Hematopoietic multipotent progenitor cell (in vitro differentiated cells): Measurements from ENCODE around the gene VTI1A. TPM values are rescaled to one million over a fixed set of nuclear protein-coding genes. Genes with fewer than 3 reads are reported as not detected.

Source experiments
- DNase-seq, 3 donors: peaks; one replicate each; pipeline ENCODE4 v3.0.0-alpha.2; 2011 to 2015; ENCODE audit warnings: low read depth in 2 of 3, low spot score in 2 of 3
- total RNA-seq: library from RNA; depleted of rRNA; stranded (reverse); fragments of >200 nt; gene quantifications from one replicate; pipeline ENCODE4 v1.2.3, GENCODE V29; 2012

The VTI1A gene
- total RNA-seq, 1 donor: 20.7 TPM

DNA sequence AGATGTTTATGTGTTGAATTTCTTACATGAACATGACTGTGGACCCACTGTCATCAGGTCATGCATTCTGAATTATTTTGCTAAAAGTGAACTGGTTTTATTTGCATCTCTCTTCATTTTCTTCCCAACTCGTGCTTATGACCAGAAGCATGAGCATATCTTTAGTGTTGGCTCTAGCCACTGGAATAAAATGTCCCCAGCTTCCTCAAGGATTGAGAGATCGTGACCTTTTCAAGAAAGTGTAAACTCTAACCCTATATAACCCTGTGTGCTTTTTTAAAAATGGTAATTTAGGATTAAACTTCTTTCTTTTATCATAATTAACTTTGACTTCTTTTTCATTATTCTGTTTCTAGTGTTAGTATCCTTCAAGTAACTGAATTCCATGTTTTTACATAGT is 55.5 kb downstream of the VTI1A start:
- no peak for DNase-seq

DNA sequence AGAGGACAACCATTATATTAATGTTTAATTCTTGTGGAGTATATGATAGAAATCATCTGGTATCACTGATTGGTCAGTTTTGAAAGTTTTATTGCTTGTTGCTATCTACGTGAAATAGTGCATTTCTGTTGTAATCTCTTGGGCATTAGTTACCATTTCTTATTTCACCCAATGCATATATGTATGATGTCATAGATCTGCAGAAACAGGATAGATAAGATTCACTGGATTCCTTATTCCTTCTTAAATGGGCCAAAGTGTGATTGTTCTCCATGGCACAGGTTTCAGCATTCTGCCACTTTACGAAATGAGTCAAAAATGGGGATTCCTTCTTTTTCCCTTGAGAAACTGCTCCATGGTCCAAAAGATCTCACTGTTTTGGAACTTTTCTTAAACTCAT is 56.6 kb downstream of the VTI1A start:
- DNase-seq: no peak

DNA sequence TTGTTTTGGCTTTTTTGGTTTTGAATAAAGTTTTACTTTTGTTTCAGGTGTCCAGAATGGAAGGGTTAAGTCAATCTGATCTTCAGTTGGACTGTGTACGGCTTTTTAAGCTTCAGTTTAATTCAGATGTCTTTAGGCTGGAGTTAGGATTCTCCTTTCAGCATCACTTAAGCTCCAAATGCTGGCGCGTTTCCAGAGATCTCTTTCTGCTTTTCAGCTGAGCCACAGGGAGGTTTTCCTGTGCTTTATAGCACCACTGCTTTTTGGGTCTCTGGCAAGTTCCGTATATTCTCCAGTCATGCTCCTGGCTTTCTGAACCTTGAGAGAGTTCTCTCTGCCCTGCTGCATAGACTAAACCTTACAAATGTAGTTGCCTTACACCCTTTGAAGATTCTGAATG is 60.0 kb downstream of the VTI1A start:
- DNase-seq: peak in 1 of 3 donors; percentile 28

DNA sequence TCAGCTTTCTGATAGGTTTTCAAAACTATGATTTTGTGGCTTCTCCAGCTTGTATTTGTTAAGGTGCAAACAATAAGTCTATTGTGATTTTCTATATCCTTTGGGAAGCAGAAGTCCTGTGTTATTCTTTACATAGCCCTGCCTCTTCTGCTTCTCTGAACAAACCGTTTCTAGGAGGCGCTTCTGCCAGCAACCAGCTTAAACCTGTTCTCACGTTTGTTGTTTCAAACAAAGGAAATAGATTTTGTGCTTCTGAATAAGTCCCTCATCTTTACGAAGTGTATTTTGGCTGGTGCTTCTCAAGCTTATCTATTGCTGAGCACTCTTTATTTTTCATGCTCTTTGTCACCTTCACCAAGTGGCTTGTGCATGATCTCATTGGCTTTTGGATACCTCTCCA is 61.0 kb downstream of the VTI1A start:
- DNase-seq: no peak

DNA sequence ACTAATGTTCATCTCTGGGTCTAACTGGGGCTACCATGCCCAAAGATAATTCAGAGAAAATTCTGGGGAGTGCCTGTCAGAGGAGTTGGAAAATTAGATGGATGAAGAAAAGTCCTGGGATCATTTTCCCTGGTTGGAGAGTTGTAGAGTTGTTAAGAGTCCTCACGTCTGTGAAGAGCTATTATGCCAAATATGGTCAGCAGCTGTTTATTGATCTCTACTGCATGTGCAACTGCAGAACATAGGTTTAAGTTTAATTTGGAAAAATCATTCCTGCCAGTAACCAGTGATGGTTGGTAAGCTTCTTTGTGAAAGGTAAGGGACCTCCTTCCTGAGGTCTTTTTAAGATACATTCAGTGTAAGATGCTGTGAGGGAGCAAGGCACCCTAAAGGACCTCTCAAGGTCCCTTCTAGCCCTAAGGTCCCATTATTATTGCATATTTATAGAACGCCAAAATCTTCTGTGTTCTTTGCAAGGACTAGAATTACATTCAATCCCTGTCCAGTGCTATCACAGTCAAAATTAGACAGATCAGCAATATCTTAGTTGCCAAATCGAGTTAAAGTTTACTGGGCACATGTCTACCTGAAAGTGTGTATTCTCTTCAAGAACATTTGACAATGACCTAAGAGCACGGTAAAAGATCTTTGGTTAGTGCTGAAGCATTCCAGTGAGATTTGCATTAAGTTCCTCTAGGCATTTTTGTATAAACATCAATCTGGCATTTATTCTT is 62.7 kb downstream of the VTI1A start:
- DNase-seq: no peak

DNA sequence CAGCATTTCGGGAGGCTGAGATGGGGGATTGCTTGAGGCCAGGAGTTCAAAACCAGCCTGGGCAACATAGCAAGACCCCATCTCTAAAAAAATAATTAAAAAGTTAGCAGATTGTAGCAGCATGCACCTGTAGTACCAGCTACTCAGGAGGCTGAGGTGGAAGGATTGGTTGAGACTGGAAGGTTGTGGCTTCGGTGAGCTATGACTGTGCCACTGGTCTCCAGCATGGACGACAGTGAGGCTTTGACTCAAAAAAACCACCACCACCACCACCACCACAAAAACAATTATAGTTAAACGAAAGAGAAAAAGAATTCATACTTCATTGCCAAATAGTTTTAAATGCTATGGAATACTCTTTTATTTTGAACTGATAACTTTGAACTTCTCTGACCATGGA is 63.4 kb downstream of the VTI1A start:
- DNase-seq: no peak

DNA sequence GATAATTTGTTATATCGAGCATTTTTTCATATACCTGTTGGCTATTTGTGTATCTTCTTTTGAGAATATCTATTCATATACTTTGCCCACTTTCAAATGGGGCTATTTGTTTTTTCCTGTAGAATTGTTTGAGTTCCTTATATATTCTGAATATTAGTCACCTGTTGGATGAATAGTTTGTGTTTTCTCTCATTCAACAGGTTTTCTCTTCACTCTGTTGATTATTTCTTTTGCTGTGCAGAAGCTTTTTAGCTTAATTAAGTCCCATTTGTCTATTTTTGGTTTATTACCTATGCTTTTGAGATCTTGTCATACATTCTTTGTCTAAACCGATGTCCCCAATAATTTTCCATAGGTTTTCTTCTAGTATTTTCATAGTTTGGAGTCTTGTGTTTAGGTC is 65.3 kb downstream of the VTI1A start:
- DNase-seq: no peak

DNA sequence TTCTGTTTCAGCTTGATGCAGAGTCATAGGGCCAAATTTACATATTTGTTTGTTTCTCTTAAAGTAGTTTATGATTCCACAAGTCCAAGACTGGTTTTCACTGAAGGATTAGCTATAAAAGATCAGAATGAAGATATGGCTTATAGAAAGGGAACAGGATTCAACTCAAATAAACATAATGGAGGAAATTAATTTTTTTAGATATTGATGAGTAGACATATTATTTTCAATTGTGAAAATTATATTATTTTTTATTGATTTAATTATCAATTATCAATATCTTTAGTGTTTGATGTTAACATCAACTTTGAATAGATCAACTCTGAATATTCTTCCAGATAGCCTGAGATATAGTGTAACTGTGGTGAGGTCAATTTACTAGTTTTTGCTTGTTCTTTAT is 68.1 kb downstream of the VTI1A start:
- DNase-seq: no peak

DNA sequence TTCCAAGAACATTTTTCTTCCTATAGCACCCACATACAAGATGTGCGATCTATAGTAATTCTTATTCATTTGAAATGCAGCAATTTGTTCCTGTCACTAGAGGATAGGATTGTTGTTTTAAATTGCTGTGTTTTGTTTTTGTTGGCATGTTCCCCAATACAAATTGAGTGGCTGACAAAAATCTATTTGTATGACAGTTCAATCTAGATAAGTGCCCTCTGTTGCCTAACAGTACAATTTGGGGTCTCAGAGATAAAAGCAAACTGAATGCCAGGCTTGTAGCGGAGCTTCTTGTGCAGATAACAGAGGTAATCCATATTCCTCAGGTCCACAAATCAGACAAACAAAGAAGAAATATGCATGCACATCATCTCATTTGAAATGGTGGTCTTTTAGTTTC is 68.8 kb downstream of the VTI1A start:
- no peak for DNase-seq

DNA sequence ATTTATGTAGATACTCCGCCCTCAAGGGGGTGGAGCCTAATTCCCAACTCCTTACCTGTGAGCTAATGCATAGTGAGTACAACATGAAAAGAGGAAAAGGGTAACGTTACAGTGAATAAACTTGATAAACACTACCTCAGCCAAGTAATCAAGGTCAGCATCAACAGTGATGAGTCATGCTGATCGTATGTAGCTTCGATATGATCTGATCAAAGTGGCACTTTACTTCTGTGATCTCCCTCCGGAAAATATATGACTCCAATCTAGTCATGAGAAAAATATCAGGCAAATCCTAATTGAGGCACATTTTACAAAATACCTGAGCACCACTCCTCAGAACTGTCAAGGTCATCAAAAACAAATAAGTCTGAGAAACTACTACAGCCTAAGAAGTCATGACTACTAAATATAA is 70.4 kb downstream of the VTI1A start:
- DNase-seq: no peak

DNA sequence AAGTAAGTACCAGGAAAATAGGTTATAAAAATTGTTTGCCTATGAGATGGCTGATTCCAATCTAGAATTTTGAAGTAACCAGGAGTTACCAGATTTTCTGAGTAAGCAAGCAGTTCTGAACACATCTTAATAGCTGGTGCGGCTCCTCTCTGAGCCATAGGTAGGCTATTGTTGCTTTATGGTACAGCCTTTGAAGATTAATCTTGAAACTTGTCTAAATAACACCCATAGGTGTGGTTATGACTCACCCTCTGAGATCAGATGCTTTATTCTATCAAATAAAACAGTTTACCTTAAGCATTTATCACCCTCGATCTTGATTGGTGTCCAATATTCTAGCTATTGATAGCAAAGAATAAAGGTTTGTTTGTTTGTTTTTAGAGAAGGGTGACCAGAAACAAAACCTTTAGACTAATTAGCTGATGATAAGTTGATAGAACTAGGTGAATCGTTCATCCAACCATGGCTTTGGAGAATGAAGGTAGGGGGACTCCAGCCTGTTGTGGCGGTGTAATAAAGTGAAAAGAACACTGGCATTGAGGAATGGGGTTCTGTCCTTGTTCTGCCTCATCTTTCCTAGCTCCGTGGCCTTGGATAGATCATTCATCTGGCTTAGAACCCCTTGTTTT is 72.2 kb downstream of the VTI1A start:
- no peak for DNase-seq

DNA sequence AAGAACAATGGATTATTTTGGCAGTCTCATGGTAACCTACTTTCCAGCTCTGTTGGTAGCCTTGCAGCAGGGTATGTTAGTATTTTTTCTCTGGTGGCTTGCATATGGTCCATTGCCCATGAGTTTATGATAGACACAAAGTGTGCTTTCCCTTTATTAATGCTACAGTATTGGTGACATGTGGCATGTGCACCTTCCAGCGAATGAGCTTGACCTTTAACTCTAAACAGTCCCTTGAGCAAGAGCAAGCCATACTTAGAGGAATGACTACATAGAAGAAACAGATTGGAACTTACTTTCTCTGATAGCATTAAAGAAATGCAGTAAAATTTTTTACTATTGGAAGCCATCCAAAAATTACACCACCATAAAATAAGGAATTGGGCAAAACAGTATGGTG is 73.9 kb downstream of the VTI1A start:
- no peak for DNase-seq

DNA sequence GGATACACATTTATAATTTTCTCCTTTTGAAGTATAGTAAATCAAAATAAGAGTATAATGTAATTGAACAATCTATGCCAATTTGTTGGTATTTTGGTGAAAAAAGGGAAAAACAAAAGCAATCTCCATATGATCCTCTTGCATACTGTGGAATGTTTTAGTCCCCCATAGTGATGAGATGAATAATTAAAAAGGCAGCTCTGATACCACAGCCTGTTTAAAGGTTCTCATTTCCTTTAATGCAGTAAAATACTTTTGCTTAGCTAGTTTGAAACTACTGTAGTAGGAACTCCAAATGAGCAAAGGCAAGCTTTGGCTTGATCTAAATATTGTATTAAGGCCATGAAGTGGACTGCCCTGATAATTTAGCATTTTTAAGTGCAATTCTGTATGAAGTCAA is 77.6 kb downstream of the VTI1A start:
- no peak for DNase-seq

DNA sequence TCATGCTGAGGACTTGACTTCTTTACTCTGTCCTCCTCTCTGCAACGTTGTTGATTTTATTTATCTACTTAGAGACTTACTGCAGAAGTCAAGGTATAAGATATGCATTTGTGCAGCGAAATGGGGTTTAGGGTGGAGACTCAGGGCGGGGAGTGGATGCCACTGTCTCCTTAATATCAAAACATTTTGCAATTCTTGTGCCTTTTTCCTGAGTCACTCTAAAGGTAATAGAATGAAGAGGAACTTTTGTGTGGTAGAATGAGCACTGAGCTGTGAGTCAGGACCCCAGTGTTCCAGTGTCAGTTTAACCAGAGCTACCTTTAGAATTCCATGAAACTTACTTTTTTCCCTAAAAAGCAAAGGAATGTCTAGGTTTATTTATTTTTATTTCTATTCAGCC is 78.2 kb downstream of the VTI1A start:
- no peak for DNase-seq

DNA sequence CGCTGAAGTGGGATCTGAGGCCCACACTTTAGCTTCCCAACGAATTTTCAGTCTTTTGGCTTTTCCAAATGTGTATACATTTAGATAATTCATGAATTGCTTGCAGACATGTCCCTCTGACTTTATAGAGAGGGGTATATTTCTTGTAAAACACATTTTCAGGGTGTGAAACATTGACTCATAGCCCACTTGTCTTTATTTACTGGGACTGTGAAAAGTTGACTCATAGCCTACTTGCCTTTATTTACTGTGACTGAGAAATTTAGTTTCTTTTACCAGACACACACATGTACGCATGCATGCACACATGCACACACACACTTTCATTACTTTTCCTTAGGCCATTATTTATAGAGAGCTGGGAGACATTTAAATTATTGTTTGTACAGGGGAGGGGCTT is 79.1 kb downstream of the VTI1A start:
- no peak for DNase-seq

DNA sequence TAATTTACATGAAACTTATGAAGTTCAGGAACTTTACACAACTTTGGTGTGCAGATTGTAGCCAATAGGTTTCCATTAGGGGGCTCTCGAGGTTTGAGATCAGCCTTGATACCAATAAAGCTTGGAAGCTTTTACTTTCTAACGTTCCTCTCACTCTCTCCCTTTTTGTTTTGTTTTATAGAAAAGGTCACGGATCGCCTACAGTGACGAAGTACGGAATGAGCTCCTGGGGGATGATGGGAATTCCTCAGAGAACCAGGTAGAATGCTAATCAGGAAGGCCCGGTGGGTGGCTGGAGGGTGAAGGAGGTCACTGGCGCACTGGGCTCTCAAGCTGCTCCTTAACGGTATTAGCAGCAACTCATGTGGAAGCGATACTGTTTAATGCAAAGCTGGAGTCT is 79.9 kb downstream of the VTI1A start:
- no peak for DNase-seq

DNA sequence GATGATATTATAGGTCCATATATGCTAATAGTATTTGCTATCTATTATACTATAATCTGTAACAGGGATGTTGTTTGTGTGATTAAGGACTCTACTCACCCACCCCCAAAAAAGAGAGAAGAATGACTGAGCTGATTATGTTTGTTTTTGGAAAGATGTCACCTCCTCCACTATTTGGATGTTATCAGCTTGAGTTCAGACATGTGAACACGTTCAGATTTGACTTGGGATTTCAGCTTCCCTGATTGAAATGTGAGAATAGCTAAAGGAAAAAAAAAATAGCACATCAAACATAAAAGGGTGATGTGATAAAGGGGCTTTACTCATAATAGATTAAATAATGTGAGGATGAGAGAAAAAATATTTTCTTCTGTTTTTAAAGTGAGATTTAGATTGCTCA is 81.2 kb downstream of the VTI1A start:
- DNase-seq: no peak

DNA sequence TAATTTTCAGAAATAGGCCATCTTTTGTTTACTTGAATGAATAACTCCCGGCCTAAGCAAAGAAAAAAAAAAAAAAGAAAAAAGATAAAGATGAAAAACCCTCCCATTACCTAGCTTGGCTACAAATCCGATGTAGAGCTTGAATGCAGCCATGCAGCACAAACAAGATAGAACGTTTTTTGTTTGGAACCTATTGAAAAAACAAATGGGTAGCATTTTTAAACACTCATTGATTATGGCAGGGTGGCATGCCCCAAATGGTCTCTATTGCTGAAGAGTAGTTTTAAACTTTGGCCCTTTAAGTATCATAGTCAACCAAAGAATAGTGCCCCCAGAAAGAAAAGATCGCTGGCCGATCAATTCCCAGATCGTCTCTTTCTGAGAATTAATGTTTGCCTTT is 84.4 kb downstream of the VTI1A start:
- DNase-seq: no peak

DNA sequence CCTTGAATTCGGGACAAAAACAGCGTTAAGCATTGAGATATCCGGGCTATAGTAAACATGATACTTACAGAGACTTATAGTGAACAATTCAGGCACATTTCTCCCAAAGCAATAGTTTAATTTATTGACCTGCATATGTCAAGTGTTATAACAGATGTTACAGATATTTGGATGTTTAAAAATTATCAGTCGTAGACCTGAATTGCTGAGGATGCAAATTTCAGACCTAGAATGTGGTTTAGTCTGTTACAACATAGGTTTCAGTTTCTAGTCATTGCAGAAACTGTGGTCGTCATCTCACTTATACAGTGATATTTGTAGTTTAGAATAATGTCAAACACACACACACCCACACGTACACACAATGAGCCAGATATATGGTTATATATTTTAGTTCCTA is 85.2 kb downstream of the VTI1A start:
- DNase-seq: no peak

DNA sequence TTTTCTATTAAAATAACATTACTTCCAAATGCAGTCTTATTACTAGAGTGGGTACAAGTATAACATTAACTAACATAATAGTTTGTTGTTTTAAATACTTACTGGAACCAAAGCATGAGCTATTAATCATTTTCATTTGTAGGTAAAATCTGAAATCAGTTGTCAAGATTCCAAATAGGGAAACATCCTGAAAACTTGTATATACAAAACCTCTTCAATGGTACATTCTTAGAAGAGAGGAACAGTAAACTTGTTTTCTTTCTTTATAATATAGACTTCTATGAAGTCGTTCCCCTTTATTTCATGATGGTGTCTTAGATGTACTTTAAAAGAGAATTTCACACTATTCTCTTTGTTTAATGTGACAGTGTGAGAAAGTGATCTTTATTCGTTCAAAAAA is 85.9 kb downstream of the VTI1A start:
- no peak for DNase-seq

DNA sequence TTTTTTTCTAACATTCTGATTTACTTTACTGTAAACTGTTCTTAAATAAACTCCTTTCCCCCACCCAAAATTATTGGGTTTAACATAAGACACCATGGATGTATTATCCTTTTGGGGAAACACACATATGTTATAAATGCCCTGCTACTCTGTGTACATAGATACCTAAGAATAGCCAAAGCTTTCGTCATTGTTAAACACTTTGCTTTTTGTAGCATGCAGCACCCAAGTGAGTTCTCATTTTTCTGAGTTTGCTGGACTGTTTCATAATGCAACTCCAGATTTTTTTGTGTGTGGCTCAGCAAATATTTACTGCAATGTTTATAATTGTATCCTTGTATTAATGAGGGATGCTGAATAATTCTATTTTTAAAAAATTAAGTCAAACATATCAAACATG is 86.9 kb downstream of the VTI1A start:
- DNase-seq: no peak

DNA sequence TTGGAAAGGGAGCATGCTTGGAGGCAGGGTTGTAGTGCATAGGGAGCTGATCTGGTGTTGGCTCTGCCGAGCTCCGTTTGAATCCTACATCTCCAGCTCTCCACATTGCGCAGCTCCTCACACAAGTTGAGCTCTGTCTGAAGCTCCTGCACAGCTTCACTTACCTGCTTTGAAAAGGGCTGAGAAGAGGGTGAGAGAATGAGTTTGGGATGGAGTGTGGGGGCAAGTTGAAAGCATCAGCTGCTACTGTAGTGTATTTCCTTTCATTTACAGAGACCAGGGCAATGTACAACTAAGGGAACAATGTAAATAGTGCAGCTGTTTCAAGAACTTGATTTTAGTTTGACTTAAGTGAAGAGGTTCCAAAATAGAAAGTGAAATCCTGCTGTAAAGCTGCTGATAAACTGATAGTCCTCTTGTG is 88.5 kb downstream of the VTI1A start:
- no peak for DNase-seq

DNA sequence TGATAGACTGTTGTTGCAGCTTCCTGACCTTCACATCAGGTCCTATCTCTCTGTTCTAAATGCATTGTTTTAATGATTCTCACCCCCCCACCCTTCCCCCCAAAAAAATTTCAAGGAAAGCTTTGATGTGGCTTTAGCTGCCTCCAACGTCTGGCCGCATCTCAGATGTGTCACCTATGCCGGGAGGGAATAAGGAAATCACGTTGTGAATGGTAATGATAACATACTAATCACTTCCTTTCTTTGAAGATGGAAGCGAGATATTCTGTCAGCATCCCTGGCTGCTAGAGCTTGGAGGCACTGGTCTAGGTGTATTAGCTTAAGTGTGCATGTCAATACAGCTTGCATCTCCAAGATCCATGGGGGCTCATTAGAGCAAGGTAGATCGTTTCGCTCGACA is 89.6 kb downstream of the VTI1A start:
- DNase-seq: no peak
